HG03139 (cell line): Measurements from ENCODE around the gene SLC6A20.

Source experiments
- ATAC-seq: cut with Tn5 transposase; IDR thresholded peaks from one replicate; pipeline ENCODE4 v1.9.1; 2021; ENCODE audit not compliant: unreplicated experiment

The SLC6A20 gene, protein sequence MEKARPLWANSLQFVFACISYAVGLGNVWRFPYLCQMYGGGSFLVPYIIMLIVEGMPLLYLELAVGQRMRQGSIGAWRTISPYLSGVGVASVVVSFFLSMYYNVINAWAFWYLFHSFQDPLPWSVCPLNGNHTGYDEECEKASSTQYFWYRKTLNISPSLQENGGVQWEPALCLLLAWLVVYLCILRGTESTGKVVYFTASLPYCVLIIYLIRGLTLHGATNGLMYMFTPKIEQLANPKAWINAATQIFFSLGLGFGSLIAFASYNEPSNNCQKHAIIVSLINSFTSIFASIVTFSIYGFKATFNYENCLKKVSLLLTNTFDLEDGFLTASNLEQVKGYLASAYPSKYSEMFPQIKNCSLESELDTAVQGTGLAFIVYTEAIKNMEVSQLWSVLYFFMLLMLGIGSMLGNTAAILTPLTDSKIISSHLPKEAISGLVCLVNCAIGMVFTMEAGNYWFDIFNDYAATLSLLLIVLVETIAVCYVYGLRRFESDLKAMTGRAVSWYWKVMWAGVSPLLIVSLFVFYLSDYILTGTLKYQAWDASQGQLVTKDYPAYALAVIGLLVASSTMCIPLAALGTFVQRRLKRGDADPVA

DNA sequence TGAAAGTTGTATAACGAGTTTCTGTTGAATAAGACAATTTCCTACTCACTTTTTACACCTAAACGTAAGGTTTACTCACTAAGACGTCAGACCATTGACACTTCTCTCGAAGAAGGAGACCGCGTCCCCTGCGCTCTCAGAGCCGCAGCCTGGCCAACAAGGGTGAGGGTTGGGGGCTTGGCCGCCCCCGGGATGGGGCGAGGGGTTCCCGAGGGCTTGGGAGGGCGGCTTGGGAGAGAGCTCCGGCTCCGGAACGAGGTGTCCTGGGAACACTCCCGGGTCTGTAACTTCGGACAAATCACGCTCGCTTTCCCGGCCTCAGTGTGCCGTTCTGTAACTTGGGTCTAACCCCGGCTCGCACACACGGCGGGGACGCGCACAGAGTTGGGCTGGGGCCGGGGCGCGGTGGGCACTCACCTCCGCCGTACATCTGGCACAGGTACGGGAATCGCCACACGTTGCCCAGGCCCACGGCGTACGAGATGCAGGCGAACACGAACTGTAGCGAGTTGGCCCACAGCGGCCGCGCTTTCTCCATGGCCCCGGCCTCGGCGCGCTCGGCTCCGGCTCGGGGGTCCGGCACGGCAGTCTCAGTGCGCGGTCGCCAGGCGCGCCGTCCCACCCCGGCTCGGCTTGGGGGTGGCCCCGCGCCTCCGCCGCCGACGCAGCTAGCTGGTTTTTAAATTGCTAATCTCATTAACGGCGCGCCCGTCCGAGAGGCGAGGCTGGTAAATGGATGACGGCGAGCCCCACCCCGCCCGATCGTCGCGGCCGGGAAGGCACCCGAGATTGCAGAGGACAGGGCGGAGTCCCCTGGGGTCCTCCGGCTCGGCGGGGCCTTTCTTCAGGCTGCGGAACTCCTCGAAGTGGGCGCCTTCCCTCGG, at the start of gene SLC6A20:
SLC6A20 (minus strand) TSS at position 655 of the 884 bp plus-strand sequence; CDS start at position 538, 117 bp downstream.
- no peak for ATAC-seq

DNA sequence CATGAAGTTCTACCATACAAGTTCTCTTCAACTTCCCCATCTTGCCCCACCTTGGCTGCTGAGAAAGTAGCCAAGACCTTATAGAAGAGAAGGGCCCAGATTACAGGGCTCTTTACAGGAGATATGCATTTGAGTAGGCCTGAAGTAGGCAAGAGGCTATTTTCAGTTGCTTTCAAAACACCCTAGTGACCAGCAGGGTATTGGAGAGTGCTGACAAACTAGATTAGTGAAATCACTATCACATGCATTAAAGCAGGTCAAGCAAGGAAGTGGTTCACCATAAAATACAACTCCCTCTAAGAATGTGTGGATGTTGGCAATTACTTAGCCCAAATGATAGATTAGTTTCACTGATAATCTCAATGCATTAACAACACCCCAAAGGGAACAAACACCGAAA, 48.3 kb upstream of the SLC6A20 start:
- ATAC-seq: no peak

DNA sequence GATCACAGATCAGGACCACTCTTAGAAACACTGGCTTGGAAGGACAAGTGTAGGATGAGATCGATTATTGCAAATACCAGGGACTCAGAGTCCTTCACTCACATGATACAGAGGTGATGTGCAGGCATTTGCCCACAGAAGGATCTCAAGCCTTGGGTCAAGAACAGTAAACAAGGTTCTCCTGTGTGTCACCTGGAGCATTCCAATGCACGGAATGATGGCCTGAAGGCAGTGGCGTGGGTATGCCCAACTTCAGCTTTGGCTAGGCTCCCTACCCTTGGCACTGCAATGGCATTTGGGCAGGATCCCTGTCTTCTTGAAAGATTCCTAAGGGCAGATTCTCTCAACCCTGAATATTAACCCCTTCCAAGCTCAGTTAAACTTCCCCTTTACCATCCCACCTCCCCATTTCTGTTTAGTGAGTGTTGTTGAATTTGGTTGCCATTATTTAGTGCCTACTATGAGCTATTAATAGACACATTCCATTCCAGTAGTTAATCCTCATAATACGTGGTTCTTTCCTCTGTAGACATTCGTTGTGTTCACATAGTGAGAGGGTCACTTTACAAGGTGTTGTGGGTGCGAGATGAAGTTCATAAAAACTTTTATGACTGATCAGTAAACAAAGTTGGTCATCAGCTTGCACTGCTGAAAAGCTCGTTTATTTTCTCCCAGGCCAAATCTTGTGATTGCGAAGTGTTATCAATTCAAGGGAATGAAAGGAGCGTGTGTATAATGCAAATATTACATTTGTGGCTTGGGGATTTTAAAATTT, 46.7 kb upstream of the SLC6A20 start:
- ATAC-seq: no peak

- peak; percentile 85 for ATAC-seq
Measured at GRCh38 chr3:45841757-45842491, 45.6 kb upstream of the SLC6A20 start, which contains the start of gene LZTFL1. Gene LZTFL1 (minus strand): TSS chr3:45842119. CDS start chr3:45841991, 128 bp downstream.

GRCh38 chr3:45841420-45841756, 45.1 kb upstream of the SLC6A20 start:
- peak; percentile 13 for ATAC-seq

GRCh38 chr3:45838466-45838865, 42.1 kb upstream of the SLC6A20 start:
- no peak for ATAC-seq

- ATAC-seq: no peak
Measured at GRCh38 chr3:45832699-45833098, 36.4 kb upstream of the SLC6A20 start.

GRCh38 chr3:45830121-45830520, 33.8 kb upstream of the SLC6A20 start:
- no peak for ATAC-seq

DNA sequence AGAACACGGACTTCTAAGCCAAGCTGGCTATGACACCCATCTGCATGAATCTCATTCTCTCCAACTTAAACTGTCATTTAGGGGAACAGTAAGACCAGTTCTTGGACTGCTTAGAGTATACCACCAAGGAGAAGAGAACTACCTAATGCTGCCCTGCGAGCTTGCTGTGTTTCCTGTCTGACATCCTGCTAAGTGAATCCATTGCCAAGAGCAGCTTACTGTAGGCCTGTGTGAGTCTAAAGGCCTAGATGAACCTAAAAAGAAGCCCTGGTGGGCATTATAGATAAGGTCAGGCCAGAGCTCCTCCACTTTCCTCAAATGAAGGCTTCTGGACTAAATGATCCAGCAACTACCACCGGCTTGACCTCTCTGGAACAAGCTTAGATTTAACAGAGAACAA, 30.6 kb upstream of the SLC6A20 start:
- no peak for ATAC-seq

DNA sequence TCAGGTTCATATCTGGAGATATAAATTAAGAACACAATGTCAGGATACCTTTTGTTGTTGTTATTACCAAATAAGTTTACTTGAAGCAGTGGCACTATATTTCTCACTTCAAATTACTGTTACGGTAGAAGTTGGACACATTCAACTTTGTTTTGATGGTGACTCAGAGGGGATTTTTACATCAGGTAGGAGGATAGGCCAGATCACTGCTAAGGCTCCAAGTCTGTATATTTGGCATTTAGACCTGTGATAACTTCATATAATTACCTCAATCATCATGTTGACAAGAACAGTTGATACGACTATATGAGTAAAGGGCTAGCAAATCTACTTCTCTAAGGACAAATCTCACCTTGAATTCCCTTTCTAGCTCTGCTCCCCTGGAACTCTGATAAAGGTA, 30.0 kb upstream of the SLC6A20 start:
- no peak for ATAC-seq

DNA sequence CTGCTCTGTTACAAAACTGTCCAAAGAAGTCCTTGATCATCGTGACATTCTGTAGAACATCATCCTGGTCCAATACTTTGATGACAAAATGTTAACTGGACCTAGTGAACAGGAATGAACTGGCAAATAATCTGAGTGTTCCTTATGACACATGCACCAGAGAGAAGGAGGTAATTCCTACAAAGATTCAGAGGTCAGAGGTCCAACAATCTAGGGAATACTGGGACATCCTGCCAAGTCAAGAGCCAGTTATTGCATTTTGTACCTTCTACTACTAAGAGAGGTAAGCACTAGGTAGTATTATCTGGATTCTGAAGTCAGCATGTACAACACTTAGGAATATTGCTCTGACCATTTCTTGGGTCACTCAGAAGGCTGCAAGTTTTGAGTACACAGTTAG, 24.8 kb upstream of the SLC6A20 start:
- ATAC-seq: no peak

- no peak for ATAC-seq
Measured at GRCh38 chr3:45819543-45819942, 23.2 kb upstream of the SLC6A20 start.

GRCh38 chr3:45817831-45818522, 21.6 kb upstream of the SLC6A20 start:
- ATAC-seq: no peak

- ATAC-seq: no peak
Measured at GRCh38 chr3:45816544-45816943, 20.2 kb upstream of the SLC6A20 start.

DNA sequence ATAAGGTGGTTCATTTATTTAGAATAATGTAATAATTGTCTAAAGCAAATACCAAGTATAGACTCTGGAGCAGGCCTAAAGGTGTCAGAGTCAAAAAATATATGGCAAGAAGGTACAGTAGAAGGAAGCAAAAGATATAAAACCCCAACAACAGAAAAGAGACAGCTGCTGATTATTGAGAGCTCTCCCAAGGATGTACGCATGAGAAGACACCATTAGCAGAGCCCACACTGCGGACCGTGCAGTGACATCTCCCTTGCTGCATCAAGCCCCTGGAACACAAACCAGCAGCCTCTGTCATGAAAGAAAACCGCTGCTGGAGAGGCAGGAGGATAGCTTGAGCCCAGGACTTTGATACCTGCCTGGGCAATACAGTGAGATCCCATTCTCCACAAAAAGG, 18.0 kb upstream of the SLC6A20 start:
- ATAC-seq: no peak

GRCh38 chr3:45807681-45808540, 11.6 kb upstream of the SLC6A20 start:
- no peak for ATAC-seq

DNA sequence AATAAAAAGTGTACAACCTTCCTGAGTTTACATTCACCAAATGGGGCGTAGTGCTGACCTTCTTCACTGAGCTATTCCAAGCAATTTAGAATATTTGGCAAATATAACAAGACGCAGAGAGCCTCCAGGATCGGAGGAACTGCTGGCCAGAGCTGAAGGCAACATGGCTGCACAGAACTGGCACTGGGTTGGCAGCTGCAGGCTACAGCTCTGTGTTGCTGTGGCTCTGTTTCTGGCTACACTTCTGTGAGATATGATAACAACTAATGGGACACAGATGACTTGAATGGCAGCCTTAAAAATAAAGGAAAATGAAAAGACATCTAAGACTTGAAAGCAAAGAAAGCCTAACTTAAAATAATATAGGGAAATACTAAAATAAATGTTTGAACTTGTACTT, 10.8 kb upstream of the SLC6A20 start:
- no peak for ATAC-seq

DNA sequence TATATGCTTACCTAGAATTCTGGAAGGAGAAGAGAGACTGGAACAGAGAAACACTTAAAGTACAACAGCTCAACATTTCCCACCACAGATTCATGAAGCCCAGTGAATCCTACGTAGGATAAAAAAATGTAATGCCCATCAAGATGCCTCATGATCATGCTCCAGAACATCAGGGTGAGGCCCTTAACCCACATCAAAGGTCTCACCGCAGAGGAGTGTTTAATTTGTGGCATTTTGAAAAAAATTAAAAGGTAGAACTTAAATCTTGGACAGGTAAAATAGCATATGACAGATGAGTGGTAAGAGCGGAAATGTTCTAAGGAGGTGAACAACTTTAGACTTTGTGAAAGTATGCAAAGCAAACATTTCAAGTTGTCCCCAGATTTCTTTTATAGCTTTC, 9.7 kb upstream of the SLC6A20 start:
- no peak for ATAC-seq
